Prostate gland (tissue), 2 donors: ENCODE results near the gene MRPL58.

Experiments used
- POLR2A ChIP-seq: fragments of 450-650 bp; IDR thresholded peaks from one replicate; pipeline ENCODE4 v1.6.1; 2016; ENCODE audit warnings: antibody characterized with exemption, mild to moderate bottlenecking
- POLR2AphosphoS5 ChIP-seq: sonication (generic); formaldehyde crosslinking; IDR thresholded peaks from one replicate; pipeline ENCODE4 v1.6.1; 2017; ENCODE audit warnings: antibody characterized with exemption
- TF ChIP-seq, protein P1 (sequence below), 4 experiments: fragments of 200-600 bp in 2 of 4; fragments of 450-650 bp in 2 of 4; sonication (generic) in 2 of 4; IDR thresholded peaks; 1 replicate in 3 of 4; 2 replicates in 1 of 4; pipeline ENCODE4 v1.5.1; 2016 to 2019; ENCODE audit warnings: antibody characterized with exemption in 4 of 4, mild to moderate bottlenecking in 2 of 4, moderate library complexity in 2 of 4

DNA sequence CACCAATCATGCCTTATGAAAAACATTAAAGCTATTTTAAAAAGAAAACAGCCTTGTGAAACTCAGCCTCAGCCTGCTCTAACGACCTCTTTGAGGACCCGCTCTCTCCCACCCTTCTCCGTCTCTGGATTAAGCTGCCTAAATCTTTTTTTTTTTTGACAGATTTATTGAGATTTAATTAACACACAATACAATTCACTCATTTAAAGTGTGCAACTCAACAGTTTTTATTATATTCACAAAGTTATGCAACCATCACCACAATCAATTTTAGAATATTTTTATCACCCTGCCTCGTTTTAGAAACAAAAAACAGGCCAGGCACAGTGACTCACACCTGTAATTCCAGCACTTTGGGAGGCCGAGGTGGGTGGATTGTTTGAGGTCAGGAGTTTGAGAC, 16.6 kb upstream of the MRPL58 start:
- TF ChIP-seq, protein P1, sequence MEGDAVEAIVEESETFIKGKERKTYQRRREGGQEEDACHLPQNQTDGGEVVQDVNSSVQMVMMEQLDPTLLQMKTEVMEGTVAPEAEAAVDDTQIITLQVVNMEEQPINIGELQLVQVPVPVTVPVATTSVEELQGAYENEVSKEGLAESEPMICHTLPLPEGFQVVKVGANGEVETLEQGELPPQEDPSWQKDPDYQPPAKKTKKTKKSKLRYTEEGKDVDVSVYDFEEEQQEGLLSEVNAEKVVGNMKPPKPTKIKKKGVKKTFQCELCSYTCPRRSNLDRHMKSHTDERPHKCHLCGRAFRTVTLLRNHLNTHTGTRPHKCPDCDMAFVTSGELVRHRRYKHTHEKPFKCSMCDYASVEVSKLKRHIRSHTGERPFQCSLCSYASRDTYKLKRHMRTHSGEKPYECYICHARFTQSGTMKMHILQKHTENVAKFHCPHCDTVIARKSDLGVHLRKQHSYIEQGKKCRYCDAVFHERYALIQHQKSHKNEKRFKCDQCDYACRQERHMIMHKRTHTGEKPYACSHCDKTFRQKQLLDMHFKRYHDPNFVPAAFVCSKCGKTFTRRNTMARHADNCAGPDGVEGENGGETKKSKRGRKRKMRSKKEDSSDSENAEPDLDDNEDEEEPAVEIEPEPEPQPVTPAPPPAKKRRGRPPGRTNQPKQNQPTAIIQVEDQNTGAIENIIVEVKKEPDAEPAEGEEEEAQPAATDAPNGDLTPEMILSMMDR (IDR thresholded peaks at IDR 0.05): no peak
- TF ChIP-seq POLR2A (no peak), POLR2AphosphoS5 (no peak)
